WTC11 (cell line): ENCODE measurements around the gene ZBTB7C. TPM values are rescaled to one million over a fixed set of nuclear protein-coding genes. Genes with fewer than 3 reads are reported as not detected.

Experiments
- ATAC-seq: fragments of 200-7000 bp; cut with Tn5 transposase; 2 replicates; pipeline ENCODE4 v1.10.0; 2021; ENCODE audit warnings: mild to moderate bottlenecking, moderate library complexity
- CTCF ChIA-PET: fragments of 300-600 bp; sonication (Branson Sonifier 250); formaldehyde crosslinking; loops from one replicate; lab custom pipeline; 2021; ENCODE audit warnings: antibody characterized with exemption; lab: Charles Lee
- POLR2A ChIA-PET: fragments of 350-600 bp; sonication (Branson Sonifier 250); formaldehyde crosslinking; loops from one replicate; lab custom pipeline; 2021; ENCODE audit warnings: antibody characterized with exemption; lab: Charles Lee
- DNase-seq: peaks from one replicate; pipeline ENCODE4 v3.0.0; 2021; ENCODE audit warnings: low spot score
- H3K27ac Mint-ChIP-seq: 2 replicates; pipeline ENCODE4 v1.8.0; 2021; ENCODE audit warnings: mixed read lengths
- H3K27me3 Mint-ChIP-seq: 2 replicates; pipeline ENCODE4 v1.8.0; 2021; ENCODE audit warnings: low read depth, mild to moderate bottlenecking, moderate library complexity, mixed read lengths
- H3K36me3 Mint-ChIP-seq: 2 replicates; pipeline ENCODE4 v1.8.0; 2021; ENCODE audit warnings: mixed read lengths
- H3K4me1 Mint-ChIP-seq: 2 replicates; pipeline ENCODE4 v1.8.0; 2022; ENCODE audit warnings: mixed read lengths
- H3K4me3 Mint-ChIP-seq: 2 replicates; pipeline ENCODE4 v1.8.0; 2021; ENCODE audit warnings: mild to moderate bottlenecking, moderate library complexity, mixed read lengths
- H3K9me3 Mint-ChIP-seq: 2 replicates; pipeline ENCODE4 v1.8.0; 2021; ENCODE audit warnings: mixed read lengths
- ATF1 ChIP-seq: sonication (generic); formaldehyde crosslinking; IDR thresholded peaks from 2 replicates; pipeline ENCODE4 v1.8.1; 2023; ENCODE audit warnings: mild to moderate bottlenecking, moderate library complexity, missing genetic modification reagents
- CREB1 ChIP-seq: sonication (generic); formaldehyde crosslinking; IDR thresholded peaks from 2 replicates; pipeline ENCODE4 v1.8.0; 2023; ENCODE audit warnings: mild to moderate bottlenecking, missing genetic modification reagents
- GABPB1 ChIP-seq: sonication (generic); formaldehyde crosslinking; IDR thresholded peaks from 2 replicates; pipeline ENCODE4 v1.8.1; 2023; ENCODE audit warnings: mild to moderate bottlenecking, missing genetic modification reagents
- JAZF1 ChIP-seq: fragments of 250-450 bp; sonication (Bioruptor Pico); IDR thresholded peaks from 2 replicates; pipeline ENCODE4 v1.9.0; 2021; ENCODE audit warnings: moderate library complexity, mild to moderate bottlenecking, inconsistent platforms
- PRRX2 ChIP-seq: fragments of 250-450 bp; sonication (Bioruptor Pico); IDR thresholded peaks from 2 replicates; pipeline ENCODE4 v1.8.0; 2021; ENCODE audit warnings: mild to moderate bottlenecking
- SP1 ChIP-seq: sonication (generic); formaldehyde crosslinking; conservative IDR thresholded peaks from 2 replicates; pipeline ENCODE4 v1.8.1; 2022; ENCODE audit warnings: missing genetic modification reagents
- TCF7 ChIP-seq: sonication (generic); formaldehyde crosslinking; IDR thresholded peaks from 2 replicates; pipeline ENCODE4 v1.8.0; 2022; ENCODE audit warnings: mild to moderate bottlenecking, low read depth, missing genetic modification reagents, moderate library complexity
- TP53 ChIP-seq: sonication (generic); formaldehyde crosslinking; IDR thresholded peaks from 2 replicates; pipeline ENCODE4 v1.8.1; 2023; ENCODE audit warnings: mild to moderate bottlenecking, missing genetic modification reagents
- ZBTB21 ChIP-seq: sonication (generic); formaldehyde crosslinking; IDR thresholded peaks from 2 replicates; pipeline ENCODE4 v1.8.1; 2023; ENCODE audit warnings: mild to moderate bottlenecking, missing genetic modification reagents, borderline replicate concordance
- ZNF423 ChIP-seq: fragments of 250-450 bp; sonication (Bioruptor Pico); IDR thresholded peaks from 2 replicates; pipeline ENCODE4 v2.1.2; 2022; ENCODE audit warnings: mild to moderate bottlenecking, moderate library complexity
- ZNF671 ChIP-seq: fragments of 250-450 bp; sonication (Bioruptor Pico); IDR thresholded peaks from 2 replicates; pipeline ENCODE4 v1.8.0; 2021; ENCODE audit warnings: mild to moderate bottlenecking
- total RNA-seq: library from RNA; stranded (reverse); gene quantifications from 3 replicates; pipeline ENCODE4 v1.2.3, GENCODE V29; 2021
- TF ChIP-seq, protein P1 (sequence below): sonication (generic); formaldehyde crosslinking; IDR thresholded peaks from 2 replicates; pipeline ENCODE4 v1.8.1; 2022; ENCODE audit warnings: missing genetic modification reagents, borderline replicate concordance
- TF ChIP-seq, protein P2 (sequence below): sonication (generic); formaldehyde crosslinking; IDR thresholded peaks from 2 replicates; pipeline ENCODE4 v1.8.0; 2023; ENCODE audit warnings: missing genetic modification reagents, mild to moderate bottlenecking, borderline replicate concordance
- TF ChIP-seq, protein P3 (sequence below): sonication (generic); formaldehyde crosslinking; IDR thresholded peaks from 2 replicates; pipeline ENCODE4 v1.8.0; 2023; ENCODE audit warnings: mild to moderate bottlenecking, missing genetic modification reagents
- TF ChIP-seq, protein P4 (sequence below): sonication (generic); formaldehyde crosslinking; IDR thresholded peaks from 2 replicates; pipeline ENCODE4 v1.8.0; 2022; ENCODE audit warnings: mild to moderate bottlenecking, missing genetic modification reagents
- TF ChIP-seq, protein P5 (sequence below): sonication (generic); formaldehyde crosslinking; IDR thresholded peaks from 2 replicates; pipeline ENCODE4 v1.8.1; 2022; ENCODE audit warnings: low read depth, missing genetic modification reagents, borderline replicate concordance
- TF ChIP-seq, protein P6 (sequence below): fragments of 250-450 bp; sonication (Bioruptor Pico); IDR thresholded peaks from 2 replicates; pipeline ENCODE4 v1.9.0; 2021; ENCODE audit warnings: mild to moderate bottlenecking, borderline replicate concordance
- TF ChIP-seq, protein P7 (sequence below): sonication (generic); formaldehyde crosslinking; IDR thresholded peaks from 2 replicates; pipeline ENCODE4 v1.8.1; 2023; ENCODE audit warnings: mild to moderate bottlenecking, moderate library complexity, missing genetic modification reagents

The ZBTB7C gene
- total RNA-seq, 1 experiment from 2014 or later = 0.48 TPM

DNA sequence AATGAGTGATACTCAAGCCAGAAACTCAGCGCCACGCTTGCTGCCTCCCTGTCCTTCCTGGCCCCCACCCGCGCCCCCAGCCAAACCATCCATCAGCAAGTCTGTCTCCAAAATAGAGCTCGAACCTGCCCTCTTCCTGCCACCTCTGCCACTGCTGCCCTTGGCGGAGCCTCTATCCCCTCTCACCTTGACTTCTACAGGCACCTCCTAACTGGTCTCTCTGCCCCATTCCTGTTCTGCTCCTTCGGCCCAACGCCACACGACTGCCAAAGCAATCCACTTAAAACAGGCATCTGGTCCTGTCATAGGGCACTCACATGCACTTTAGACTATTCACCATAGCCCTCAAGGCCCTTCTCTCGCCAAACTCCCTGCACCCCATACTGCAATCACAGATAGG is 268.5 kb downstream of the ZBTB7C start (continued):
- no peak for TF ChIP-seq ZBTB21 (CRISPR knock-in tag)
- TF ChIP-seq, protein P1, sequence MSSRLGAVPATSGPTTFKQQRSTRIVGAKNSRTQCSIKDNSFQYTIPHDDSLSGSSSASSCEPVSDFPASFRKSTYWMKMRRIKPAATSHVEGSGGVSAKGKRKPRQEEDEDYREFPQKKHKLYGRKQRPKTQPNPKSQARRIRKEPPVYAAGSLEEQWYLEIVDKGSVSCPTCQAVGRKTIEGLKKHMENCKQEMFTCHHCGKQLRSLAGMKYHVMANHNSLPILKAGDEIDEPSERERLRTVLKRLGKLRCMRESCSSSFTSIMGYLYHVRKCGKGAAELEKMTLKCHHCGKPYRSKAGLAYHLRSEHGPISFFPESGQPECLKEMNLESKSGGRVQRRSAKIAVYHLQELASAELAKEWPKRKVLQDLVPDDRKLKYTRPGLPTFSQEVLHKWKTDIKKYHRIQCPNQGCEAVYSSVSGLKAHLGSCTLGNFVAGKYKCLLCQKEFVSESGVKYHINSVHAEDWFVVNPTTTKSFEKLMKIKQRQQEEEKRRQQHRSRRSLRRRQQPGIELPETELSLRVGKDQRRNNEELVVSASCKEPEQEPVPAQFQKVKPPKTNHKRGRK (CRISPR knock-in tag) = no peak
- no peak for TF ChIP-seq ZNF671 (CRISPR knock-in tag)
- TF ChIP-seq PRRX2 = no peak
- TF ChIP-seq JAZF1 = no peak
- TF ChIP-seq, protein P2, sequence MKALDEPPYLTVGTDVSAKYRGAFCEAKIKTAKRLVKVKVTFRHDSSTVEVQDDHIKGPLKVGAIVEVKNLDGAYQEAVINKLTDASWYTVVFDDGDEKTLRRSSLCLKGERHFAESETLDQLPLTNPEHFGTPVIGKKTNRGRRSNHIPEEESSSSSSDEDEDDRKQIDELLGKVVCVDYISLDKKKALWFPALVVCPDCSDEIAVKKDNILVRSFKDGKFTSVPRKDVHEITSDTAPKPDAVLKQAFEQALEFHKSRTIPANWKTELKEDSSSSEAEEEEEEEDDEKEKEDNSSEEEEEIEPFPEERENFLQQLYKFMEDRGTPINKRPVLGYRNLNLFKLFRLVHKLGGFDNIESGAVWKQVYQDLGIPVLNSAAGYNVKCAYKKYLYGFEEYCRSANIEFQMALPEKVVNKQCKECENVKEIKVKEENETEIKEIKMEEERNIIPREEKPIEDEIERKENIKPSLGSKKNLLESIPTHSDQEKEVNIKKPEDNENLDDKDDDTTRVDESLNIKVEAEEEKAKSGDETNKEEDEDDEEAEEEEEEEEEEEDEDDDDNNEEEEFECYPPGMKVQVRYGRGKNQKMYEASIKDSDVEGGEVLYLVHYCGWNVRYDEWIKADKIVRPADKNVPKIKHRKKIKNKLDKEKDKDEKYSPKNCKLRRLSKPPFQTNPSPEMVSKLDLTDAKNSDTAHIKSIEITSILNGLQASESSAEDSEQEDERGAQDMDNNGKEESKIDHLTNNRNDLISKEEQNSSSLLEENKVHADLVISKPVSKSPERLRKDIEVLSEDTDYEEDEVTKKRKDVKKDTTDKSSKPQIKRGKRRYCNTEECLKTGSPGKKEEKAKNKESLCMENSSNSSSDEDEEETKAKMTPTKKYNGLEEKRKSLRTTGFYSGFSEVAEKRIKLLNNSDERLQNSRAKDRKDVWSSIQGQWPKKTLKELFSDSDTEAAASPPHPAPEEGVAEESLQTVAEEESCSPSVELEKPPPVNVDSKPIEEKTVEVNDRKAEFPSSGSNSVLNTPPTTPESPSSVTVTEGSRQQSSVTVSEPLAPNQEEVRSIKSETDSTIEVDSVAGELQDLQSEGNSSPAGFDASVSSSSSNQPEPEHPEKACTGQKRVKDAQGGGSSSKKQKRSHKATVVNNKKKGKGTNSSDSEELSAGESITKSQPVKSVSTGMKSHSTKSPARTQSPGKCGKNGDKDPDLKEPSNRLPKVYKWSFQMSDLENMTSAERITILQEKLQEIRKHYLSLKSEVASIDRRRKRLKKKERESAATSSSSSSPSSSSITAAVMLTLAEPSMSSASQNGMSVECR (CRISPR knock-in tag) = no peak
- TF ChIP-seq, protein P3, sequence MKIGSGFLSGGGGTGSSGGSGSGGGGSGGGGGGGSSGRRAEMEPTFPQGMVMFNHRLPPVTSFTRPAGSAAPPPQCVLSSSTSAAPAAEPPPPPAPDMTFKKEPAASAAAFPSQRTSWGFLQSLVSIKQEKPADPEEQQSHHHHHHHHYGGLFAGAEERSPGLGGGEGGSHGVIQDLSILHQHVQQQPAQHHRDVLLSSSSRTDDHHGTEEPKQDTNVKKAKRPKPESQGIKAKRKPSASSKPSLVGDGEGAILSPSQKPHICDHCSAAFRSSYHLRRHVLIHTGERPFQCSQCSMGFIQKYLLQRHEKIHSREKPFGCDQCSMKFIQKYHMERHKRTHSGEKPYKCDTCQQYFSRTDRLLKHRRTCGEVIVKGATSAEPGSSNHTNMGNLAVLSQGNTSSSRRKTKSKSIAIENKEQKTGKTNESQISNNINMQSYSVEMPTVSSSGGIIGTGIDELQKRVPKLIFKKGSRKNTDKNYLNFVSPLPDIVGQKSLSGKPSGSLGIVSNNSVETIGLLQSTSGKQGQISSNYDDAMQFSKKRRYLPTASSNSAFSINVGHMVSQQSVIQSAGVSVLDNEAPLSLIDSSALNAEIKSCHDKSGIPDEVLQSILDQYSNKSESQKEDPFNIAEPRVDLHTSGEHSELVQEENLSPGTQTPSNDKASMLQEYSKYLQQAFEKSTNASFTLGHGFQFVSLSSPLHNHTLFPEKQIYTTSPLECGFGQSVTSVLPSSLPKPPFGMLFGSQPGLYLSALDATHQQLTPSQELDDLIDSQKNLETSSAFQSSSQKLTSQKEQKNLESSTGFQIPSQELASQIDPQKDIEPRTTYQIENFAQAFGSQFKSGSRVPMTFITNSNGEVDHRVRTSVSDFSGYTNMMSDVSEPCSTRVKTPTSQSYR (CRISPR knock-in tag) = no peak
- no peak for TF ChIP-seq ZNF423
- TF ChIP-seq, protein P4, sequence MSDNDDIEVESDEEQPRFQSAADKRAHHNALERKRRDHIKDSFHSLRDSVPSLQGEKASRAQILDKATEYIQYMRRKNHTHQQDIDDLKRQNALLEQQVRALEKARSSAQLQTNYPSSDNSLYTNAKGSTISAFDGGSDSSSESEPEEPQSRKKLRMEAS (CRISPR knock-in tag) = no peak
- no peak for TF ChIP-seq GABPB1
- TF ChIP-seq ATF1 (CRISPR knock-in tag) = no peak
- TF ChIP-seq, protein P5, sequence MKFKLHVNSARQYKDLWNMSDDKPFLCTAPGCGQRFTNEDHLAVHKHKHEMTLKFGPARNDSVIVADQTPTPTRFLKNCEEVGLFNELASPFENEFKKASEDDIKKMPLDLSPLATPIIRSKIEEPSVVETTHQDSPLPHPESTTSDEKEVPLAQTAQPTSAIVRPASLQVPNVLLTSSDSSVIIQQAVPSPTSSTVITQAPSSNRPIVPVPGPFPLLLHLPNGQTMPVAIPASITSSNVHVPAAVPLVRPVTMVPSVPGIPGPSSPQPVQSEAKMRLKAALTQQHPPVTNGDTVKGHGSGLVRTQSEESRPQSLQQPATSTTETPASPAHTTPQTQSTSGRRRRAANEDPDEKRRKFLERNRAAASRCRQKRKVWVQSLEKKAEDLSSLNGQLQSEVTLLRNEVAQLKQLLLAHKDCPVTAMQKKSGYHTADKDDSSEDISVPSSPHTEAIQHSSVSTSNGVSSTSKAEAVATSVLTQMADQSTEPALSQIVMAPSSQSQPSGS (CRISPR knock-in tag) = no peak

DNA sequence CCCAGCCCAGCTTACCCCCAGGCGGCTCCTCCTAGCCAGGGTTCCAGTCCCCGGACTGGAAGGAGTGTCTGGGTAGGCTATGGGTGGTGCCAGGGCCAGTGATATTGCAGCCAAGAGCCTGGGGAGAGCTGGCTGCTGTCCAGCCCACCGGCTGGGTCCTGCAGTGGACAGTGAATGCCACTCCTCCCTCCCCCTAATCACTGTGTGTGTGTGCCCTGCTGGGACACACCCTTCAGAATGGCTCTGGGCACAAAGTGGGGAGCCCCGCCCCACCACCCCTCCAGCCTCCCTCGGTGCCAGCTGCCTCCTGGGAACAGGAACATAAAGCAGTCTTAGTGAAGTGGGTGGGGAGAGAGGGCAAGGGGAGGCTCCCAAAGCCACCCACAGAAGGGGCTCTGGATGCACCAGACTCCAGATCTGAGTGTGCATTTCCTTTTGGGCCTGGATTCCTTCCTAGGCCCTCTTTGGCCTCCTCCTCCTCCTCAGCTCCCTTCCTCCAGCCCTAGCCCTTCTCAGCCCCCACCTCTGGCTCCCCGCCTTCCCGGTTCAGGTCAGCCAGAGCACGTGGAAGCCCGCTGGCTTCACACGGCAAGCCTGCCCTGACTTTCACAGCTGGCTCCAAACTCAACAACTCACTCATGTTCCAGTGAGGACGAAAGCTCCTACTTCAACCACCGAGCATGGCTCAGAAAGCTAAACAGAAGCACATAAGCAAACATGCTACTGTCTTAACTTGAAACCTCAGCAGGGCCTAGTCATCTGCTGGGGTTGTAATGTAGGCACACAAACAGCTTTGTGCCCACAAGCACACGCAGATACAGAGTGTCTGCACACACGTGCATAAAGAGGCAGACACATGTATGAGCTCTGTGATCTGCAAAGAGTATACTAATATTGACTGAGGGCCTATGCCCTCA is 269.5 kb downstream of the ZBTB7C start:
- DNase-seq (no peak), ATAC-seq (no peak)
- H3K27me3 Mint-ChIP-seq = peaks cover 51% of the 10 kb centered on the region
- ChIA-PET POLR2A (no interaction called here), CTCF (interaction anchor here (0.6 to 1.8 kb wide), 8 partner anchors 10 to 132 kb away, joined by 3 to 9 read pairs (median 4); no protein-coding TSS in a partner anchor)
- H3K4me3 Mint-ChIP-seq = no peak overlapping the region
- H3K27ac Mint-ChIP-seq = no peak overlapping the region; the same call in 1 of the 2 replicates
- no peaks in the 10 kb centered on the region for H3K36me3 Mint-ChIP-seq
- H3K9me3 Mint-ChIP-seq = no peaks in the 10 kb centered on the region
- H3K4me1 Mint-ChIP-seq = peaks cover 45% of the 10 kb centered on the region
- TF ChIP-seq CREB1 = no peak
- no peak for TF ChIP-seq ZBTB21 (CRISPR knock-in tag)
- no peak for TF ChIP-seq TCF7 (CRISPR knock-in tag)
- no peak for TF ChIP-seq TP53 (CRISPR knock-in tag)
- TF ChIP-seq, protein P6, sequence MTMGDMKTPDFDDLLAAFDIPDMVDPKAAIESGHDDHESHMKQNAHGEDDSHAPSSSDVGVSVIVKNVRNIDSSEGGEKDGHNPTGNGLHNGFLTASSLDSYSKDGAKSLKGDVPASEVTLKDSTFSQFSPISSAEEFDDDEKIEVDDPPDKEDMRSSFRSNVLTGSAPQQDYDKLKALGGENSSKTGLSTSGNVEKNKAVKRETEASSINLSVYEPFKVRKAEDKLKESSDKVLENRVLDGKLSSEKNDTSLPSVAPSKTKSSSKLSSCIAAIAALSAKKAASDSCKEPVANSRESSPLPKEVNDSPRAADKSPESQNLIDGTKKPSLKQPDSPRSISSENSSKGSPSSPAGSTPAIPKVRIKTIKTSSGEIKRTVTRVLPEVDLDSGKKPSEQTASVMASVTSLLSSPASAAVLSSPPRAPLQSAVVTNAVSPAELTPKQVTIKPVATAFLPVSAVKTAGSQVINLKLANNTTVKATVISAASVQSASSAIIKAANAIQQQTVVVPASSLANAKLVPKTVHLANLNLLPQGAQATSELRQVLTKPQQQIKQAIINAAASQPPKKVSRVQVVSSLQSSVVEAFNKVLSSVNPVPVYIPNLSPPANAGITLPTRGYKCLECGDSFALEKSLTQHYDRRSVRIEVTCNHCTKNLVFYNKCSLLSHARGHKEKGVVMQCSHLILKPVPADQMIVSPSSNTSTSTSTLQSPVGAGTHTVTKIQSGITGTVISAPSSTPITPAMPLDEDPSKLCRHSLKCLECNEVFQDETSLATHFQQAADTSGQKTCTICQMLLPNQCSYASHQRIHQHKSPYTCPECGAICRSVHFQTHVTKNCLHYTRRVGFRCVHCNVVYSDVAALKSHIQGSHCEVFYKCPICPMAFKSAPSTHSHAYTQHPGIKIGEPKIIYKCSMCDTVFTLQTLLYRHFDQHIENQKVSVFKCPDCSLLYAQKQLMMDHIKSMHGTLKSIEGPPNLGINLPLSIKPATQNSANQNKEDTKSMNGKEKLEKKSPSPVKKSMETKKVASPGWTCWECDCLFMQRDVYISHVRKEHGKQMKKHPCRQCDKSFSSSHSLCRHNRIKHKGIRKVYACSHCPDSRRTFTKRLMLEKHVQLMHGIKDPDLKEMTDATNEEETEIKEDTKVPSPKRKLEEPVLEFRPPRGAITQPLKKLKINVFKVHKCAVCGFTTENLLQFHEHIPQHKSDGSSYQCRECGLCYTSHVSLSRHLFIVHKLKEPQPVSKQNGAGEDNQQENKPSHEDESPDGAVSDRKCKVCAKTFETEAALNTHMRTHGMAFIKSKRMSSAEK = no peak
- TF ChIP-seq, protein P7, sequence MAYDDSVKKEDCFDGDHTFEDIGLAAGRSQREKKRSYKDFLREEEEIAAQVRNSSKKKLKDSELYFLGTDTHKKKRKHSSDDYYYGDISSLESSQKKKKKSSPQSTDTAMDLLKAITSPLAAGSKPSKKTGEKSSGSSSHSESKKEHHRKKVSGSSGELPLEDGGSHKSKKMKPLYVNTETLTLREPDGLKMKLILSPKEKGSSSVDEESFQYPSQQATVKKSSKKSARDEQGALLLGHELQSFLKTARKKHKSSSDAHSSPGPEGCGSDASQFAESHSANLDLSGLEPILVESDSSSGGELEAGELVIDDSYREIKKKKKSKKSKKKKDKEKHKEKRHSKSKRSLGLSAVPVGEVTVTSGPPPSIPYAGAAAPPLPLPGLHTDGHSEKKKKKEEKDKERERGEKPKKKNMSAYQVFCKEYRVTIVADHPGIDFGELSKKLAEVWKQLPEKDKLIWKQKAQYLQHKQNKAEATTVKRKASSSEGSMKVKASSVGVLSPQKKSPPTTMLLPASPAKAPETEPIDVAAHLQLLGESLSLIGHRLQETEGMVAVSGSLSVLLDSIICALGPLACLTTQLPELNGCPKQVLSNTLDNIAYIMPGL (CRISPR knock-in tag) = no peak
- TF ChIP-seq SP1 = no peak
- TF ChIP-seq GABPB1 = no peak
